T follicular helper cell (primary cell): ENCODE results near the gene COMMD4.
"Not testable (repeated sequence)": the region's sequence is repeated elsewhere in the genome, so short reads cannot be mapped to it uniquely, and the experiment has no call there.

Experiments
- DNase-seq: peaks from one replicate; pipeline ENCODE4 v3.0.0-alpha.2; 2020; ENCODE audit warnings: low read depth
- total RNA-seq, 2 experiments: gene quantifications; one replicate each; lab custom pipeline; 2026; lab: John Stamatoyannopoulos, UW

Gene COMMD4
- 24.2 to 26.6 reads per million in 2 experiments for total RNA-seq

DNA sequence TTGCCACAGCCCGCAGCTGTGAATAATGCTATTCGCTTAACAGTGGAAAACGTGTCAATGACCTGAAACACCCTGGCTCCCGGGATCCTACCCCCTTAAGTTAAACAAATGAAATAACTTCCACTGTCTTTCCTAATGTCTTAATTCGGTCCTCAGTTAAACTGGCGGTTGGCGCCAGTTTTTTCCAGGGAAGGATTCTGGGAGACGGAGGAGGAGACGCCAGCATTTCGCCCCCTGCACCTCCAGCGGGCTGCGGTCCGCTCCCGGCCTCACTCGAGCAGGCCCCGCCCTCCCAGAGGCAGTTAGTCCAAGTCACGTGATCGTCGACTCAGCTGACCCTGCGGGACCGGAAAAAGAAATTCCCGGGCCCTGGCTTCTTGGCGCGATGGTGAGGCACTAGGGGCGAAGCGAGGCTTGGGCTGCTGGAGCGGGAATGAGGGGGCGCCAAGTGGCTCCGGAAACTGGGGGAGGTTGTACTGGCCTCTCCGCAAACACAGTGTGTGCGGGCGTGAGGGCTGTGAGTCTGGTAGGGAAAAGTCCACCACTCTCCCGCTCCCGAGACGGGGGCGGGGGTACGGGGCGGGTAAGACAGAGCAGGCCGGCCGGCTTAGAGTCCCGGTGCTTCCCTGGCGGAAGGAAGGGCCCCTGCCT lies at the start of gene COMMD4:
COMMD4 (plus strand) TSS at position 359 of the 651 bp plus-strand sequence; CDS start at position 386, 27 bp downstream.
- peak; percentile 59 for DNase-seq

DNA sequence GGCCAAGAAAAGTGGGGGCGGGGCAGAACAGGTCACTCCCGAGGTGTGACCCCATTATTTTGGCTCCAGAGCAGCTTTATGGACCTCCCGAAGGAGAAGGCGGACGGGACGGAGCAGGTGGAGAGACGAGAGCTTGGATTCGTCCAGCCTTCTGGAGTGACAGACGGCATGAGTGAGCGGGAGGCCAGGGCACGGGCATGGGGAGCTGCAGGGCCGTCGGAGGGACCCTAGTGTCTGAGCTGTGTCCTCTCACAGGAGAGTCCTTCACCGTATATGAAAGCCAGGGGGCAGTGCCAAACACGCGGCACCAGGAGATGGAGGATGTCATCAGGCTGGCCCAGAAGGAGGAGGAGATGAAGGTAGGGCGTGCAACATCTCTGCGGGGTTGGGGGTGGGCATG lies 42.2 kb upstream of the COMMD4 start:
- DNase-seq = not testable (repeated sequence)

DNA sequence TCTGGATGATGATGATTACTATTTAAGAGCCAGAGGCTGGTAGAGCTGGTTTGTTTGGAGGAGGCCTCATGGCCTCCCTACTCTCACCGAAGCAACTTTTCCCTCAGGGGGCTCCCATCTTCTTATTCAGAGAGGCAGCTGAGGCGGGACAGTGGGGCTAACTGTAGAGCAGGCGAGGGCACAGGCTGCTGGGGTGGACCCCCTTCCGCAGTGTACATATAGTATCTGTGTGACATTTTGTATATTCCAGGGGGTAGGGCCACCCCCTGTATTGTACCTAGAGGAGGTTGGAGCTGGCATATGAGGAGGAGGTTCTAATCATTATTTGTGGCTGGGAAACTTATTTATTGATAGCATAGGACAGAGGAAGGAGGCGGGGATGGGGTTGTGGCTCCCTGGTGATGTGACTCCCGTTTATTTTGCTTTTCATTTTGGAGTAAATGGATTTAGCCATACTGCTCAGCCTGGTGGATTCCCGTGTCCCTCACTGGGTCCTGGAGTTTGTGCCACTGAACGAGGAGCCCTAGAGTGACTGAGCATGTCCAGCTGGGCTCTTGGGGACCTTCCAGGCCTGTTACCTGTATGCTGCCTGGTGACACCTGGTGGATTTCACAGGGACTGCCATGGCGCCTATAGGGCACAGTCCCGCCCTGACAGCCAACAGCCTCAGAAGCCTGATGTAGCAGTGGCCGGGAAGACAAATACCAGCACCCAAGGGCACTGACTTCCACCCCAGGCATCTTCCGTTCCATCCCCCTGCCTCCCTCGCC lies 37.1 kb upstream of the COMMD4 start:
- DNase-seq = not testable (repeated sequence)

- peak; percentile 39 for DNase-seq
Measured at GRCh38 chr15:75299311-75299688, 36.6 kb upstream of the COMMD4 start.

- DNase-seq = not testable (repeated sequence)
Measured at GRCh38 chr15:75300026-75300425, 35.8 kb upstream of the COMMD4 start.

- no peak for DNase-seq
Measured at GRCh38 chr15:75302318-75302717, 33.5 kb upstream of the COMMD4 start.

DNA sequence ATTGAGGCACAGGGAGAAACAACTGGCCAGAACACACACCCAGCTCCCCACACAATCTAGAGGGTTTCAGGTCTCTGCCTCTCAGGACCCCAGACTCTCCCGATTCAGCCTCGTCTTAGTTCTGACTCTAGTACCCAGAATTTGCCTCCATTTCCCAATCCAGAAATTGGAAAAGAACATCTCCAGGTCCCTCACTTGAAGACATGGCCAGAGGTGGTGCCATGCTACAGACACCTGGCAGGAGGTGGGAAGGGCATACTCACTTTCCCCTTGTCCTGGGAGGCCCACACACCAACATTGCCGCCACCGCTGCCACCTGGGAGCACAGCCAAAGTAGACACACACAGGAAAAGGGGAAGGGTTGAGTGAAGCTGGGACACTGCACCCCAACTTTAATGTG lies 33.1 kb upstream of the COMMD4 start:
- not testable (repeated sequence) for DNase-seq

GRCh38 chr15:75306188-75306587 lies 29.7 kb upstream of the COMMD4 start:
- no peak for DNase-seq

DNA sequence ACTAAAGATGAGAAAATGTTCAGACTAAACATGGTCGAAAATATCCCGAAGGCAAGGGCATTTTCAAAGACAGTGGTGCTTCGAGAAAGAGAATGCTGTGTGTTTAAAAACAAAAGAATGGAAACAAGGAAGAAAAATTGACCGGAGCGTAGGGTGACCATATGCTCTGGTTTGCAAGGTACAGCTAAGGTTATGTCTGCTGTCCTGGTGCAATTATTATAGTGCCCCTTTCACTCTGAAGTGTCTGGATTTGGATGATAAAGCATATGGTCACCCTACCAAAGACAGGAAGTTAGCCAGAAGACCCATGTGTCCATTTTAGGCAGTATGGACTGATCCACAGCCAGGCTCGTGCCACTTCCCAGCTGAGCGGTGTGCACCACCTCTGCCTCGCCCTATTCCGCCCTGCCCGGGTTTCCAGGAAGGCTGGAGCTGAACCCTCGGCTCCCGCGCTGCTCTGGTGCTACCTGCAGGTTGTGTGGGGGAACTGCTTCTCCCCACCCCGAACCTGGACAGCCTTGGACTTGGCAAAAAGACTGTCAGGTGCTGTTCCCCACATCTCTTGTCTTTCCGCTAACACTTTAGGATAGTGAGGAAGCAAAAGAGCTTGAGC lies 28.0 kb upstream of the COMMD4 start:
- no peak for DNase-seq

GRCh38 chr15:75309711-75310110 lies 26.2 kb upstream of the COMMD4 start:
- DNase-seq = no peak

DNA sequence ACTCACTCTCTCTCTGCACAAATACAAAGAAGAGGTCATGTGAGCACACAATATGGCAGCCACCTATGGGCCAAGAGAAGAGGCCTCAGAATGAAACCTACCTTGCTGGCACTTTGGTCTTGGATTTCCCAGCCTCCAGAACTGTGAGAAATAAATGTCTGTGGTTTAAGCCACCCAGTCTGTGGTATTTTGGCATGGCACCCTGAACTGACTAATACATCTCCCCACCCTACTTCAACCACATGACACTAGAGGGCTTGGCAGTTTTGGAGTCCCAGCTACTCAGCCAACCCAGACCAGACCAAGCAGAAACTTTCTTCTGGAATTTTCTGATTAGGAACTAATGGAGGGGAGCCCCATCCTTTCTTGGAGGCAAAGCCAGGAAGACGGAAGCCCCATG lies 23.3 kb upstream of the COMMD4 start:
- not testable (repeated sequence) for DNase-seq

DNA sequence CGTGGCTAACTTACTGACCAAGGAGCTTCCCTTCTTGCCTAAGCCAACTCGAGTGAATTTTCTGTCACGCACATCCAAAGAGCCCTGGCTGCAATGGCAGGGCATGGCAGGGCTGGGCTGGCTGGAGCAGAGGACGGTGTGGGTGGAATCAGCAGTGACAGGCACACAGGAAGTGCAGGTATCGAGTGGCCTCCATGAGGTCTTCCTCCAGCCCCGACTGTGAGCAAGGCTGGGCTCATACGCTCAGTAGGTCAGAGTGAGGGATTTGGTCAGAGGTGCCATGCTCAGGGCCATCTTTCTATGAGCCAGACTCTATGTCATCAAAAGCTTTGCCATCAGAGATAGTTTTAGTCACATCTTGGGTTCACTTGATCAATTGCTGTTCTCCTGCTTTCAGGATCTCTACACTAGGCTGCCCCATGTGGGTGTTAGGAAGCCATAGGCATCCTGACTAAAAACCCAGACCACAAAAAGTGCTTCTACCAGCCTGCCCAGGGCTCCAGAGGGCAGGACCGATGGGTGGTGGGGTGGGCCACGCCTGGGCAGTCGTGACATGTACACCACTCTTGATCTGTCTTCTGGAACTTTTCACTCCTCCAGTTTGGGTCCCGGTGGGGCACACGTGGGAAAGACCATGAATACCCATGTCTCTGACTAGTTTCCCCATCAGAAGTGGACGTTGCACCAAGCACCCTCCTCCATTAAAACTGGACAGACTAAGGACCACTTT lies 22.6 kb upstream of the COMMD4 start:
- no peak for DNase-seq

DNA sequence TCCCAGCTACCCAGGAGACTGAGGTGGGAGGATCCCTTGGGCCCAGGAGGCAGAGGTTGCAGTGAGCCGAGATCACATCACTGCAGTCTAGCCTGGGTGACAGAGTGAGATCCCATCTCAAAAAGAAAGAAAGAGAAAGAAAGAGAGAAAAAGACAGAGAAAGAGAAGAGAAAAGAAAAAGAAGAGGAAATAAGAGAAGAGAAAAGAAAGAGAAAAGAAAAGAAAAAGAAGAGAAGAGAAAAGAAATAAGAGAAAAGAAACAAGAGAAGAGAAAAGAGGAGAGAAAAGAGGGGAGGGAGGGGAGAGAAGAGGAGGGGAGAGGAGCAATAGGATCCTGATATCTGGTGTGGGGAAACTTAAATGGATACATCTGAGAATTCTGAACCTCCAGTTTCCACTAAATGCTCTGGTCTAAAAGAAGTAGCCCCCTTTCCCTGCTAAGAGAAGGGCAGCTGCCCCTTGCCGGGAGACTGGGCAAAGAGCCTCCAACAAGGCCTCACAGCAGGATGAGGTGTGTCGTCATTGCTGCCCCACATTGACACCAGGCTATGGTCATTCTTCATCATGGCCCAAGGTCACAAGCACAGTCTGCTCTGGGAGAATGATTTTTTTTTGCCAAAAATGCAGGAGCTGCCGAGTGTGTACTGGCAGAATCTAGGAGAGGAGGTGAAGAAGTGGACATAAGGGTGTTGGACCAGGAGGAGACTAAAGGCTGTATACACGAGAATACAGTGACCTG lies 21.1 kb upstream of the COMMD4 start:
- DNase-seq = no peak

DNA sequence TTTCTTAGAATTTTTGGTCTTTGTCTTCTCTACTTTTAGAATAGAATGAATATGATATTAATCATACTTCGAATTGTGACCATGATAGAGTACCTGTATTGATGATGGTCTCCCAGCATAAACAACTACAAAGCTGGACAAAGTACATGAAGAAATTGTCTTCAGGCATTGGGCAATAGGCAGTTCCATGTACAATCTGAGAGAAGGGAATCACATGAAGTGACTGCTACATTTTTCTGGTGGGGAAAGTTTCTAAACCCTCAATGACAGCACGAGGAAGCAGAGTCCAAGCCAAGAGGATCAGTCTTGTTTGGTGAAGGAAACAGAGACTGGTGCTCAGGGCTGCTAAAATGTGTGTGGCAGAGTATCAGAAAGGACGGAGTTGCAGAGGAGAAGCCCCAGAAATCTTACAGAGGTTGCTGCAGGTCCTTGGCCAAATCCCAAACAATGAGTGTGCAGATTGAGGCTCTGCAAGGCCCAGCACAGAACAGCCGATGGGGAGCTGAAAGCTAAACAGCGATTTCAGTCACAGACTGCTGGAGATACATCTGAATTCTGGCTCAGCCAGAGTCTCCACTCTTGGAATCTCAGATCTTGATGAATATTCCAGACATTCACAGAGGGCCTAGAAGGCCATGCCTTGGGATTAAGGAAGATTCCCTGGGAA lies 16.5 kb upstream of the COMMD4 start:
- not testable (repeated sequence) for DNase-seq

GRCh38 chr15:75321711-75322110 lies 14.2 kb upstream of the COMMD4 start:
- no peak for DNase-seq

DNA sequence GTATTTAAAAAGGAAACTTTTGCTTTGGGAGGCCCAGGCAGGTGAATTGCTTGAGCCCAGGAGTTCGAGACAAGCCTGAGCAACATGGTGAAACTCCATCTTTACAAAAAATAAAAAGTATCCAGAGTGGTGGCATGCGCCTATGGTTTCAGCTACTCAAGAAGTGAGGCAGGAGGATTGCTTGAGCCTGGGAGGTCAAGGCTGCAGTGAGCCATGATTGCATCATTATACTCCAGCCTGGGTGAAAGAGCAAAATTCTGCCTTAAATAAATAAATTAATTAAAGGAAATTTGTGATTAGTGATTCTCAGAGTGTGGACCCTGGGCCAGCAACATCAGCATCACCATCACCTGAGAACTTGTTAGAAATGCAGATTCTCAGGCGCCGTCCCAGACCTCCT lies 9.9 kb upstream of the COMMD4 start:
- DNase-seq = no peak

DNA sequence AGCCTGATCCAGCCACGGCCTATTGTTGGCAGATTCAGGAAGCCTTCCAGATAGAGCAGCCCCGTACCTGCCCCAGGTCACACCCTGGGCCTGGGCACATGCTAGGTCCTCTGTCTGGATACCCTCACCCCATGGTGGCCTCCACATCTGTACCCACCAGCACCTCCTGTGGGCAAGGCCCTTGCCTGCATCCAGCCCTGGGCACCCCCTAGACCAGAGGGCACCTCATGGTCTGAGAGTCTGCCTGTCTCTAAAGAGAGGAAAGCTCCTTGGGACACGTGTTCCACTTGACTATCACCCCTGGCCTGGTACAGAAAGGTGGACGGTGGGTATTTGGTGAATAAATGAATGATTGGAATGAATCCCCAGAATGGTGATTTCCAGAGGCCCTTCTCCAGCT lies 8.9 kb upstream of the COMMD4 start:
- DNase-seq = no peak

GRCh38 chr15:75327491-75327890 lies 8.4 kb upstream of the COMMD4 start:
- DNase-seq = no peak

GRCh38 chr15:75328493-75329314 lies 7.2 kb upstream of the COMMD4 start:
- DNase-seq = no peak

GRCh38 chr15:75329571-75329970 lies 6.3 kb upstream of the COMMD4 start:
- DNase-seq = no peak
